ENCODE results near the gene S100A6.

GRCh38 chr1:153573351-153573750 is 37.6 kb upstream of the S100A6 start:
- TF ChIP-seq, protein P1, sequence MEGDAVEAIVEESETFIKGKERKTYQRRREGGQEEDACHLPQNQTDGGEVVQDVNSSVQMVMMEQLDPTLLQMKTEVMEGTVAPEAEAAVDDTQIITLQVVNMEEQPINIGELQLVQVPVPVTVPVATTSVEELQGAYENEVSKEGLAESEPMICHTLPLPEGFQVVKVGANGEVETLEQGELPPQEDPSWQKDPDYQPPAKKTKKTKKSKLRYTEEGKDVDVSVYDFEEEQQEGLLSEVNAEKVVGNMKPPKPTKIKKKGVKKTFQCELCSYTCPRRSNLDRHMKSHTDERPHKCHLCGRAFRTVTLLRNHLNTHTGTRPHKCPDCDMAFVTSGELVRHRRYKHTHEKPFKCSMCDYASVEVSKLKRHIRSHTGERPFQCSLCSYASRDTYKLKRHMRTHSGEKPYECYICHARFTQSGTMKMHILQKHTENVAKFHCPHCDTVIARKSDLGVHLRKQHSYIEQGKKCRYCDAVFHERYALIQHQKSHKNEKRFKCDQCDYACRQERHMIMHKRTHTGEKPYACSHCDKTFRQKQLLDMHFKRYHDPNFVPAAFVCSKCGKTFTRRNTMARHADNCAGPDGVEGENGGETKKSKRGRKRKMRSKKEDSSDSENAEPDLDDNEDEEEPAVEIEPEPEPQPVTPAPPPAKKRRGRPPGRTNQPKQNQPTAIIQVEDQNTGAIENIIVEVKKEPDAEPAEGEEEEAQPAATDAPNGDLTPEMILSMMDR (IDR thresholded peaks at IDR 0.05; ENCODE audit: low read depth, low read length, poor library complexity, severe bottlenecking): no peak
- no peak for TF ChIP-seq EZH2phosphoT487 (IDR thresholded peaks at IDR 0.05; ENCODE audit: borderline replicate concordance, low read length)

Measured in DOHH2 (cell line).